Measurements from ENCODE around the gene DENND1A. TPM values are rescaled to one million over a fixed set of nuclear protein-coding genes. Genes with fewer than 3 reads are reported as not detected.

The DENND1A gene
- total and polyA plus RNA-seq, 9 donors = 9.3 to 16.0 (median 13.8) TPM

DNA sequence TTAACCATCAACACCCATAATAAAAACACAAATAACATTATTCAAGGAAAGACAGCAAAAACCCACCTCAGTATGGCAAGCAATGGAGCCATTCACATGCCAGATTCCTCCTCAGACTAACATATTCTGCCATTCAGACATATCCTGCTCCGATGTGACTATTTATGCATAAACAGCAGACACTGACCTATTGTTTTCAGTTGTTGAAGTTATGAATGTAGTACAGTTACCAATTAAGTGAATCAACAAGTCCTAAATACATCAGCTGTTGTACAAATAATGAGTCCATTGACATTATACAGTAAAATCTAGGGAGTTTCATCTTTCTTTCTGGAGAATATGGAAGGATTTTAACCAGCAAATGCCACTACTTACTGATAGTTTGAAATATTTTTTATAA is 131.7 kb downstream of the DENND1A start:
- H3K27ac ChIP-seq (ENCODE audit: low read length) = no peak overlapping the region
- DNase-seq = peak; percentile 40
- no CpG with 5 or more reads among the region's 1 CpG for WGBS (ENCODE audit: insufficient coverage)
- no peaks in the 10 kb centered on the region for H3K4me1 ChIP-seq (ENCODE audit: control insufficient read depth, insufficient read depth, low read length)
- H3K4me3 ChIP-seq (ENCODE audit: low read length) = no peak overlapping the region
- no peaks in the 10 kb centered on the region for H3K9me3 ChIP-seq (replicated peaks; ENCODE audit: control insufficient read depth, low read depth, low read length)
- no peaks in the 10 kb centered on the region for H3K27me3 ChIP-seq (ENCODE audit: control insufficient read depth, insufficient read depth, low read length)
- no peaks in the 10 kb centered on the region for H3K36me3 ChIP-seq (ENCODE audit: control insufficient read depth, insufficient read depth, low read length)

DNA sequence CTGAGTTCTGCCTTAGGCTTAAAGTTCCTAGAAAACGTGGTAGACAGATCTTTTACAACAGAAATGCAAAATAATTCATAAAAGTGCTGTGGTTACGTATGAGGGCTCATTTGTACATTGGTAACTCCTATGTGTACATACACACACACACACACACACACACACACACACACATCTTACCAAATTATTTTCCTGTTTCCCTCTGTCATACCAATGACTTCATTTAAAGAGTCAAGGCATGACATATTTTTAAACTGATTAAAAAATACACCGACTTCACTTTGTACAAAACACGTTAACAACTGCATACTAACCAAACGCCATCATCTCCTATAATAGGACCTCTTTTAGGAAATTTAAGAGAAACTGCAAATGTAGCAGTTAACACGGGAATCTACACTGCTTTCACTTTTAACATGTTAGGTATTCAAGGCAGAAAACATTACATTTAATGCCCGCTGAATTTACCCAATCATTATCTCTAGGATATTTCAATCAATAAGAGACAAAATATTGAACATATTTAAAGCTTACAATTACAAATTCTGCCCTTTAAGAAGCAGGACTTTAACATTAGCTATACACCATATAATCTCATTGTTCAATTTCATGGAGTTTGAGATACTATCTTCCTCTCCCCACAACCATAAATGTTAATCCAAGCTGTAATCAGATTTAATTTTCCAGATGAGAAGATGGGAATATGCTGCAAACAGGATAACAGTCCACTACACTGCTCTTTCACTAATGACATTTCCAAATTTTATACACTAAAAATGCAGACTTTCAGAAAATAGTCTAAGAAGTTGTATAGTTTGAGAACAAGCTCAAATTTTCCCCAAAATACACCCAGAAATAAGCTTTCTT is 133.1 kb downstream of the DENND1A start:
- no peaks in the 10 kb centered on the region for H3K4me1 ChIP-seq (ENCODE audit: control insufficient read depth, insufficient read depth, low read length)
- H3K4me3 ChIP-seq (ENCODE audit: low read length) = no peak overlapping the region
- no peaks in the 10 kb centered on the region for H3K9me3 ChIP-seq (replicated peaks; ENCODE audit: control insufficient read depth, low read depth, low read length)
- no peaks in the 10 kb centered on the region for H3K27me3 ChIP-seq (ENCODE audit: control insufficient read depth, insufficient read depth, low read length)
- 60% methylated on average over 1 of the region's 7 CpGs for WGBS (ENCODE audit: insufficient coverage)
- DNase-seq = no peak
- H3K27ac ChIP-seq (ENCODE audit: low read length) = no peak overlapping the region
- no peaks in the 10 kb centered on the region for H3K36me3 ChIP-seq (ENCODE audit: control insufficient read depth, insufficient read depth, low read length)

DNA sequence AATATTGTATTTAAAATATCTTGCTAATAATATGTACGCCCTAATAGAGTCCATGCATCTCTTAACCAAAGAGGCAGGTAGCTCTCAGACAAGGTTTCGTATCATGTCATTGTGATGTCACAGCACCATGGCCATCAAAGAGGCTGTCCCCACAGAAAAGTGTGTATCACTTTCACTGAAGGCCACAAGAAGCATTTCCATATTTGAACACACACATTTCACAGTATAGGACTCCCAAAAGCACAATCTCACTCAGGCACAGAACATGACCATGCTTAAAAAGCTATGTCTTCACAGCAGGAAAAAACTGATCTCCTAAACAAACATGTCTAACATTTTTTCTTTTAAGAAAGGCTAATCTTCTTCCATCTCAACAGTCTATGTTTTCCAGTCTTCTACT is 133.8 kb downstream of the DENND1A start:
- H3K4me1 ChIP-seq (ENCODE audit: control insufficient read depth, insufficient read depth, low read length) = no peaks in the 10 kb centered on the region
- H3K36me3 ChIP-seq (ENCODE audit: control insufficient read depth, insufficient read depth, low read length) = no peaks in the 10 kb centered on the region
- H3K4me3 ChIP-seq (ENCODE audit: low read length) = no peak overlapping the region
- H3K27me3 ChIP-seq (ENCODE audit: control insufficient read depth, insufficient read depth, low read length) = no peaks in the 10 kb centered on the region
- H3K27ac ChIP-seq (ENCODE audit: low read length) = no peak overlapping the region
- H3K9me3 ChIP-seq (replicated peaks; ENCODE audit: control insufficient read depth, low read depth, low read length) = no peaks in the 10 kb centered on the region
- 100% methylated on average over 1 of the region's 2 CpGs for WGBS (ENCODE audit: insufficient coverage)
- no peak for DNase-seq

DNA sequence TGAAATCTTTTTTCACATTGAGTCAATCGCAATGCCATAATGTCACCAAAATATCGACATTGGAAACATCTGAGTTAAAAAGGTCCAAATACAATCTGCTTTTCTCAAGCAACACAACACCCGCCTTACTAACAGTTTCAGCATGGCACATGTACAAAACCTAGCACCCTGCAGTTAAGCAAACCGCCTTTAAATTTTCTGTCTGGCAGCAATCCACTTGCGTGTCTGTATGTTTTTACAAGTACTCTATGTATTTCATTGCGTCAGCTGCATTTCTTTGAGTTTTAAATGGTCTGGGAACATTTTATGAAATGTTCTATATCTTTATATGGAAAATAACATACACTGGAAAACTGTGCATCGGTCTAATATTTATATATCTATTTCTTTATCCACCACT is 134.6 kb downstream of the DENND1A start:
- no peaks in the 10 kb centered on the region for H3K36me3 ChIP-seq (ENCODE audit: control insufficient read depth, insufficient read depth, low read length)
- H3K4me1 ChIP-seq (ENCODE audit: control insufficient read depth, insufficient read depth, low read length) = no peaks in the 10 kb centered on the region
- no peak overlapping the region for H3K27ac ChIP-seq (ENCODE audit: low read length)
- H3K9me3 ChIP-seq (replicated peaks; ENCODE audit: control insufficient read depth, low read depth, low read length) = no peaks in the 10 kb centered on the region
- 87% methylated on average over 3 of the region's 7 CpGs for WGBS (ENCODE audit: insufficient coverage)
- no peaks in the 10 kb centered on the region for H3K27me3 ChIP-seq (ENCODE audit: control insufficient read depth, insufficient read depth, low read length)
- no peak overlapping the region for H3K4me3 ChIP-seq (ENCODE audit: low read length)
- no peak for DNase-seq

DNA sequence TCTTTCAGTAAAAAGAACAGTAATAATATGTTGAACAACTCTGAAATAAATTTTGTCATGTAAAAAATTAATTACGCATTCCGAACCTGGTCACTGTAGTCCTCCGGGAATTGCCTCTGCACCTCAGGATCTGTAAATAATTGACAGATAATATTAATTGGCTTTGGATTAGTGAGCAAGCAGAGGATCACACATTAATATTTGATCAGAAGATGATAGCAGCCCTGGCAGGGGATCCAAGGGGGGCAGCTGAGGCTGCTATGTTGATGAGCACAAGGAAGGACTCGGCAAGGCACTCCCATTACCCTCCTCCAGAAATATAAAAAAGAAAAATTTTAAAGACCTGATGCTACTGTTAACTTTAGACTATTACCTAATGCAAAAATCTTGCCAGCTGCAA is 137.4 kb downstream of the DENND1A start:
- WGBS (ENCODE audit: insufficient coverage) = 100% methylated on average over 1 of the region's 4 CpGs
- H3K27ac ChIP-seq (ENCODE audit: low read length) = no peak overlapping the region
- no peak for DNase-seq
- no peaks in the 10 kb centered on the region for H3K27me3 ChIP-seq (ENCODE audit: control insufficient read depth, insufficient read depth, low read length)
- H3K4me3 ChIP-seq (ENCODE audit: low read length) = no peak overlapping the region
- H3K4me1 ChIP-seq (ENCODE audit: control insufficient read depth, insufficient read depth, low read length) = no peaks in the 10 kb centered on the region
- H3K36me3 ChIP-seq (ENCODE audit: control insufficient read depth, insufficient read depth, low read length) = no peaks in the 10 kb centered on the region
- H3K9me3 ChIP-seq (replicated peaks; ENCODE audit: control insufficient read depth, low read depth, low read length) = no peaks in the 10 kb centered on the region

DNA sequence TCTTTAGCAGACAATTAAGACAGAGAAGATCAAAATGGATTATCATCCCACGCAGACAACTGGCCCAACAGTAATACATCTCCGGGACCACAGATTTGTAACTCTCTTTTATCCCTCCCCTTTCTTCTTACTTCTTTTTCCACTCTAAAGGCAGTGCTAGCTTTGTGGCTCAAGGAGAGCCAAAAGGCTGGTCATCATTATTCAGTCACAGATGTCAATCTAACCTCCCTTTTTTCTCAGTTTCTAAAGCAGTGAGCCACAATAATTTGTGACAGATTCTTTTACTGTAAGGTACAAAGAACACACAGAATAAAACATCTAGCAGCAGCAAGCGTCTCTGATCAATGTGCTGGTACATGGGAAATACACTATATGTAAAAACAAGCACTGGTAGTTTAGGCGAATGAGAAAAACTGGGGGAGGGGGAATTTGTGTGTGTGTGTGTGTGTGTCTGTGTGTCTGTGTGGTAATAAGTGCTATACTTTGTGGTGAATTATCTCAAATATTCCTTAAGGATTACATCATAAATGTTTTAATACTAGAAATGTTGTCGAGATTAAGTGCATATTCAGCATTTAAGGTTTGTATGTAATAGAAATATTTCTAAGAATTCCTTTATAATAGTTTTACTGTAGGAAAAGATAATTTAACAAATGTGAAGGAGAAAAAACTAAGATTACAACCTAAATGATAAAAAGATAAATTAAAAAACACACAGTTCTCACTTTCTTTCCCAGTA is 140.2 kb downstream of the DENND1A start:
- 38% methylated on average over 2 of the region's 5 CpGs for WGBS (ENCODE audit: insufficient coverage)
- Histone ChIP-seq H3K9me3 (replicated peaks; ENCODE audit: control insufficient read depth, low read depth, low read length) (no peaks in the 10 kb centered on the region), H3K4me1 (ENCODE audit: control insufficient read depth, insufficient read depth, low read length) (no peaks in the 10 kb centered on the region), H3K36me3 (ENCODE audit: control insufficient read depth, insufficient read depth, low read length) (no peaks in the 10 kb centered on the region), H3K27me3 (ENCODE audit: control insufficient read depth, insufficient read depth, low read length) (no peaks in the 10 kb centered on the region), H3K27ac (ENCODE audit: low read length) (no peak overlapping the region), H3K4me3 (ENCODE audit: low read length) (no peak overlapping the region)
- no peak for DNase-seq

DNA sequence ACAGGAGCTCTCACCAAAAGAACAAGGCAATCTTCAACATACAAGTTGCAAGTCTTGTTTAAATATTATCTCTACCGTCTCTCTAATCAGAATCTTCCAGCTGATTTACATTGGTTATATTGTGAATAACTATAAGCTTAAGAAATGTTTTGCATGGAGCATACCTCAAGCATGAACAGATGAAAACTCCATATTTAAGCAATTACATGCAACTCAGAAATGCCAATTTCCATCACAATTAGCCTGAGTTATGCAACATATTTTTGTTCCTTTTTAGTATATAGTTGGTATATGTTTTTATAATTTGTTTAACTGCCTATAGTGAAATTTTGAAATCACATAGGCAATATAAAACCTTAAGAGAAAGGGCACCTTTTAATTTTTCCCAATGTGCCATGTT is 142.5 kb downstream of the DENND1A start:
- Histone ChIP-seq H3K27me3 (ENCODE audit: control insufficient read depth, insufficient read depth, low read length) (no peaks in the 10 kb centered on the region), H3K4me1 (ENCODE audit: control insufficient read depth, insufficient read depth, low read length) (no peaks in the 10 kb centered on the region), H3K4me3 (ENCODE audit: low read length) (no peak overlapping the region), H3K36me3 (ENCODE audit: control insufficient read depth, insufficient read depth, low read length) (no peaks in the 10 kb centered on the region), H3K27ac (ENCODE audit: low read length) (no peak overlapping the region), H3K9me3 (replicated peaks; ENCODE audit: control insufficient read depth, low read depth, low read length) (no peaks in the 10 kb centered on the region)
- WGBS (ENCODE audit: insufficient coverage) = no CpG with 5 or more reads among the region's 1 CpG
- no peak for DNase-seq

DNA sequence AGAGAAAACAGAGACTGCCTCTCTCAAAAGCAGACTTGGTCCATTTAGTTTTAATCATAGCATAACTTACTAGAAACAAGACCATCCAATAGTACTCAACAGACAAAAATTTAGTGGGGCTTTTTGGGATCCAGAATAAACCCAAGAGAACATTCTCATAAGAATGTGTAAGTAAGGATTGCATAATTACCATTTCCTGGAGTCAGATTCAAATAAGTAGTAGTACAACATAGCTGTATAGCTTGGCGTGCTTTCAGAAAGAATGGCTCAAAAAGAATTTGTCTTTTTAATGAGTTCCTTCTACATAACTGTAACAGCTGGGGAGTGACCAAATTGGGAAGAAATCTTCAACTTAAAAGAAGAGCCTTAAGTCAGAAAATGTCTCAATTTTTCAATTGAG is 145.4 kb downstream of the DENND1A start:
- no peaks in the 10 kb centered on the region for H3K36me3 ChIP-seq (ENCODE audit: control insufficient read depth, insufficient read depth, low read length)
- no peak overlapping the region for H3K4me3 ChIP-seq (ENCODE audit: low read length)
- H3K27ac ChIP-seq (ENCODE audit: low read length) = no peak overlapping the region
- no peaks in the 10 kb centered on the region for H3K4me1 ChIP-seq (ENCODE audit: control insufficient read depth, insufficient read depth, low read length)
- peak; percentile 65 for DNase-seq
- H3K9me3 ChIP-seq (replicated peaks; ENCODE audit: control insufficient read depth, low read depth, low read length) = no peaks in the 10 kb centered on the region
- no CpG with 5 or more reads among the region's 1 CpG for WGBS (ENCODE audit: insufficient coverage)
- H3K27me3 ChIP-seq (ENCODE audit: control insufficient read depth, insufficient read depth, low read length) = no peaks in the 10 kb centered on the region

DNA sequence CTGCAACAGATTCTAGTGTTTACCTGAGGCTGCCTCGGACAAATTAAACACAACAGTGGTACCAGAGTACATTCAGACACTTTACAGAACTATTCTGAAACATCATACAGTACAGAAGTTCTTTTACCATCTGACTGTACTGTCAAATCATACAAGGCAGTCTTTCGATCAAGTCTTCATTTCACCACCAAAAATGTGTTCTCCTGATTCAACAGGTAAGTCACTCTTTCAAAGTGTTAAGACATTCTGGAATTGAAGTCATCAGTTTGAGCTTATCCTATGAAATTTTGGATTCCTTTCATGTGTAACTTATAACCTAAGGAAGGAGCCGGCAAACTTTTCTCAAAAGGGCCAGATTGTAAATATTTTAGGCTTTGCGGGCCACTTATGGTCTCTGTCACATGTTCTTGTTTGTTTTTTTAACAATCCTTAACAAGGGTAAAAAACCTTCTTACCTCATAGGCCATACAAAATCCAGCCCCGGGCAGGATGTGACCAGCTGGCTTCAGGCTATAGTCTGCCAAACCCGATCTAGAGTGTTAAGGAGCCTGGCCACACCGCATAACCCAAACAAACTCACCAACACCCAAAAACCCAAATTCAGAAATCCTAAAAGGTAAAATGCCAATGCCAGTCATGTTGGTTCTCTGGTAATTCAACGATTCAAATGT is 151.6 kb downstream of the DENND1A start:
- WGBS (ENCODE audit: insufficient coverage) = 79% methylated on average over 5 of the region's 8 CpGs
- Histone ChIP-seq H3K27ac (ENCODE audit: low read length) (no peak overlapping the region), H3K9me3 (replicated peaks; ENCODE audit: control insufficient read depth, low read depth, low read length) (no peaks in the 10 kb centered on the region)

More for the DNA sequence above, 151.6 kb downstream of the DENND1A start:
- DNase-seq = no peak
- Histone ChIP-seq H3K36me3 (ENCODE audit: control insufficient read depth, insufficient read depth, low read length) (no peaks in the 10 kb centered on the region), H3K4me3 (ENCODE audit: low read length) (no peak overlapping the region), H3K27me3 (ENCODE audit: control insufficient read depth, insufficient read depth, low read length) (no peaks in the 10 kb centered on the region), H3K4me1 (ENCODE audit: control insufficient read depth, insufficient read depth, low read length) (no peaks in the 10 kb centered on the region)

Data from muscle of leg (tissue), 11 donors.